ENCODE results near the gene TNFRSF12A. TPM values are rescaled to one million over a fixed set of nuclear protein-coding genes. Genes with fewer than 3 reads are reported as not detected.

The TNFRSF12A gene
- total RNA-seq, 1 donor from 2014 or later: 0.47 TPM

- POLR2A ChIA-PET: no interaction called here
- no peak for TF ChIP-seq CTCF (IDR thresholded peaks at IDR 0.05)
- Mint-ChIP-seq H3K27ac (no peak overlapping the region), H3K4me3 (no peak overlapping the region), H3K36me3 (ENCODE audit: low read depth) (no peaks in the 10 kb centered on the region), H3K4me1 (no peaks in the 10 kb centered on the region), H3K9me3 (no peaks in the 10 kb centered on the region), H3K27me3 (peaks cover 3% of the 10 kb centered on the region)
- ATAC-seq (ENCODE audit: low read depth): no peak
- intact Hi-C loops (cut with micrococcal nuclease): no loop called here
- CTCF ChIA-PET: no interaction called here
- no peak for DNase-seq
Observed at GRCh38 chr16:2990891-2991290, 29.3 kb upstream of the TNFRSF12A start.

GRCh38 chr16:2991566-2992261 lies 28.5 kb upstream of the TNFRSF12A start:
- no peak for ATAC-seq (ENCODE audit: low read depth)
- CTCF ChIA-PET: no interaction called here
- TF ChIP-seq CTCF (IDR thresholded peaks at IDR 0.05): no peak
- POLR2A ChIA-PET: no interaction called here
- Mint-ChIP-seq H3K4me1 (no peaks in the 10 kb centered on the region), H3K27ac (no peak overlapping the region), H3K36me3 (ENCODE audit: low read depth) (no peaks in the 10 kb centered on the region), H3K4me3 (no peak overlapping the region), H3K9me3 (no peaks in the 10 kb centered on the region), H3K27me3 (peaks cover 3% of the 10 kb centered on the region)
- no peak for DNase-seq
- intact Hi-C loops (cut with micrococcal nuclease): no loop called here

- POLR2A ChIA-PET: no interaction called here
- CTCF ChIA-PET: no interaction called here
- DNase-seq (no peak), ATAC-seq (ENCODE audit: low read depth) (no peak)
- no peak overlapping the region for H3K27ac Mint-ChIP-seq
- H3K4me1 Mint-ChIP-seq: no peaks in the 10 kb centered on the region
- H3K36me3 Mint-ChIP-seq (ENCODE audit: low read depth): no peaks in the 10 kb centered on the region
- no peaks in the 10 kb centered on the region for H3K9me3 Mint-ChIP-seq
- intact Hi-C loops (cut with micrococcal nuclease): no loop called here
- peaks cover 3% of the 10 kb centered on the region for H3K27me3 Mint-ChIP-seq
- no peak overlapping the region for H3K4me3 Mint-ChIP-seq
- TF ChIP-seq CTCF (IDR thresholded peaks at IDR 0.05): no peak
Observed at GRCh38 chr16:2992383-2993081, 27.6 kb upstream of the TNFRSF12A start.

GRCh38 chr16:2996298-2996697 lies 23.9 kb upstream of the TNFRSF12A start:
- no peak for TF ChIP-seq CTCF (IDR thresholded peaks at IDR 0.05)
- H3K36me3 Mint-ChIP-seq (ENCODE audit: low read depth): no peaks in the 10 kb centered on the region
- no peak overlapping the region for H3K27ac Mint-ChIP-seq
- no peaks in the 10 kb centered on the region for H3K4me1 Mint-ChIP-seq
- DNase-seq: no peak
- no peak overlapping the region for H3K4me3 Mint-ChIP-seq
- H3K27me3 Mint-ChIP-seq: peaks cover 6% of the 10 kb centered on the region
- ChIA-PET POLR2A (interaction anchor here (0.6 kb wide), 1 partner anchor 48 kb away, joined by 4 read pairs; no protein-coding TSS in a partner anchor), CTCF (no interaction called here)
- no peaks in the 10 kb centered on the region for H3K9me3 Mint-ChIP-seq
- intact Hi-C loops (cut with micrococcal nuclease): no loop called here
- no peak for ATAC-seq (ENCODE audit: low read depth)

- no peak for DNase-seq
- ATAC-seq (ENCODE audit: low read depth): no peak
- Mint-ChIP-seq H3K4me1 (peaks cover 5% of the 10 kb centered on the region), H3K27ac (no peak overlapping the region), H3K4me3 (no peak overlapping the region), H3K36me3 (ENCODE audit: low read depth) (no peaks in the 10 kb centered on the region), H3K27me3 (peaks cover 8% of the 10 kb centered on the region), H3K9me3 (no peaks in the 10 kb centered on the region)
- no peak for TF ChIP-seq CTCF (IDR thresholded peaks at IDR 0.05)
- ChIA-PET POLR2A (no interaction called here), CTCF (interaction anchor here (1.8 kb wide), 1 partner anchor 130 kb away, joined by 5 read pairs; no protein-coding TSS in a partner anchor)
- intact Hi-C loops (cut with micrococcal nuclease): no loop called here
Observed at GRCh38 chr16:2999929-3000328, 20.2 kb upstream of the TNFRSF12A start.

All from activated B cell treated with CpG ODN at 0.5 μM for 24 hours (primary cell).